GM23248 (cell line): ENCODE data around the gene LRRC45.

ENCODE experiments used
- EZH2 ChIP-seq: fragments of 200-600 bp; sonication (generic); IDR thresholded peaks from 2 replicates; pipeline ENCODE4 v1.6.1; 2018; ENCODE audit warnings: antibody characterized with exemption, mild to moderate bottlenecking; ENCODE audit not compliant: insufficient read depth, poor library complexity, severe bottlenecking
- EZH2phosphoT487 ChIP-seq: fragments of 200-600 bp; sonication (generic); IDR thresholded peaks from 2 replicates; pipeline ENCODE4 v1.6.1; 2018; ENCODE audit warnings: antibody characterized with exemption, moderate library complexity, mild to moderate bottlenecking, low read depth; ENCODE audit not compliant: insufficient read depth

DNA sequence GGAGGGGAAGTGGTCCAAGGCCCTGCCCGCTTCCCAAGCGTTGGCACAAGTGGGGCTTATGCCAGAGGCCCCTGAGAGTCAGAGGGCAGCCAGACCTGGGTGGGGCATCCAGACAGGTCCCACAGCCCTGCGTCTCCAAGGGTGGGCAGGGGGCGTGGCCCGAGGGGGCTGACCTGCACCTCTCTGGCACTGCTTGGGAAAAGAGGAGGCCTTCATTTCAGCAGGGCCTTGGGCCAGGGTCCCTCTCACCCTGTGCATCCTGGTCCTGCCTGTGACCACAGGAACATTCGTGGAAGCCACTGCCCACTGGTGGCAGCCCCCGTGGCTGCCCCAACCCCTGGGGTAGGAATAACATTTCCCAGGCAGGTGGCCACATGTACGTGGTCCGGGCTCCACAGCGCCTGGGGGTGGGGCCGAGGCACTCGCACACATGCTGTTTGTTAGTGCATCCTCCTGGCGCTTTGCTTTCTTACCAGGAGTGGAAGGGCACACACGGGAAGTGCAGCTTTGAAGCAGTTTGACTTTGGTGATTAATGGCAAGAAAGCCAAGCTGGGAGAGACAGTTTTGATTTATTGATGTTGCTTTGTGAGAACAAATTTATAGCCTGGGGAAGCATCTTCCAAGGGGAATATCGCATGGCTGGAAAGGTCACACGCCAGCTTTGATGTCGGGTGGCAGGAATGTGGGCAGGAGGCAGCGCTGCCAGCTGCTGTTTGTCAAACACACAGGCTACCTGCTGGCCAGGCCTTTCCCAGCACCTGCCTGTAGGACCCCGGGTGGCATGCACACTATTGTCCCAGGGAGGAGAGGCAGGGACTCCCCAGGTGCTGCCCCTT, 4.7 kb upstream of the LRRC45 start:
- TF ChIP-seq EZH2: no peak
- no peak for TF ChIP-seq EZH2phosphoT487
